Subcutaneous abdominal adipose tissue (tissue), 5 donors: Measurements from ENCODE around the gene CEP78.
A peak's percentile ranks its signal among the peaks of the same experiment; 100 is the strongest.

Source experiments
- H3K27ac ChIP-seq: one replicate; pipeline ENCODE4 v1.7.0; 2013; ENCODE audit warnings: low read depth, mild to moderate bottlenecking, inconsistent platforms, low read length, moderate library complexity
- H3K27me3 ChIP-seq, 5 donors: one replicate each; pipeline ENCODE4 v1.7.0; 2013; ENCODE audit warnings: low read length in 5 of 5, inconsistent platforms in 1 of 5; ENCODE audit not compliant: control insufficient read depth in 5 of 5, insufficient read depth in 4 of 5
- H3K36me3 ChIP-seq, 5 donors: one replicate each; pipeline ENCODE4 v1.7.0; 2013; ENCODE audit warnings: low read length in 5 of 5; ENCODE audit not compliant: control insufficient read depth in 5 of 5, insufficient read depth in 5 of 5
- H3K4me1 ChIP-seq, 5 donors: one replicate each; pipeline ENCODE4 v1.7.0; 2013; ENCODE audit warnings: low read length in 5 of 5, mild to moderate bottlenecking in 3 of 5, moderate library complexity in 1 of 5; ENCODE audit not compliant: control insufficient read depth in 5 of 5, insufficient read depth in 5 of 5
- H3K4me3 ChIP-seq, 5 donors: one replicate each; pipeline ENCODE4 v1.7.0; 2013; ENCODE audit warnings: low read length in 5 of 5, low read depth in 1 of 5
- H3K9ac ChIP-seq, 5 donors: one replicate each; pipeline ENCODE4 v1.7.0; 2013; ENCODE audit warnings: low read length in 5 of 5, mild to moderate bottlenecking in 4 of 5, moderate library complexity in 3 of 5
- H3K9me3 ChIP-seq, 5 donors: one replicate each; pipeline ENCODE4 v1.7.0; 2013; ENCODE audit warnings: low read length in 5 of 5; ENCODE audit not compliant: control insufficient read depth in 5 of 5
- donor health status: healthy.
- donor health status: healthy.
- donor health status: healthy.
- donor health status: healthy.
- donor health status: healthy.

CEP78 gene

DNA sequence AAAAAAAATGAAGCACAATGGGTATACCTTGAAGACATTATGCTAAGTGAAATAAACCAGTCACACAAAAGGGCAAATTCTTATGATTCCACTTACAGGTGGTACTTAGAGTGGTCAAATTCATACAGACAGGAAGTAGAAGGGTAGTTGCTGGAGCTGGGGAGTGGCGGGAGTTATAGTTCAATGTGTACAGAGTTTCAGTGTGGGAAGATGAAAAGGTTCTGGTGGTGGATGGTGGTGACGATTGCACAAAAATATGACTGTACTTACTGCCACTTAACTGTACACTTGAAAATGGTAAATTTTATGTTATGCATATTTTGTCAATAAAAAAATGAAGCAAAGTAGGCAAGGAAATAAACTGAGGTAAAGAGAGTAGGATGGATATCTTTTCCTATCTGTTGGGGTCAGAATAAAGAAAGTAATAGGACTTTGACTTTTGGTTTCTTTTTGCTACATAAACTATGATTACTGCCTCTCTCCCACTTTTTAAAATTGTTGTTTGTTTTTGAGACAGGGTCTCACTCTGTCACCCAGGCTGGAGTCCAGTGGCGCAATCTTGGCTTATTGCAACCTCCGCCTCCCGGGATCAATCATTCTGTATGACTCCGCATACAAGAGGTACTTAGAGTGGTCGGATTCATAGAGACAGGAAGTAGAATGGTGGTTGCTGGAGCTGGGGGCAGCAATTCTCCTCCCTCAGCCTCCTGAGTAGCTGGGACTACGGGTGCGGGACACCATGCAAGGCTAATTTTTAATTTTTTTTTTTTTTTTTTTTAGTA lies 57.0 kb downstream of the CEP78 start:
- Histone ChIP-seq H3K36me3 (no peaks in the 10 kb centered on the region), H3K27me3 (peaks cover 0 to 4% (median 0%) of the 10 kb centered on the region in 5 donors), H3K27ac (no peak overlapping the region), H3K4me3 (no peak overlapping the region), H3K9me3 (no peaks in the 10 kb centered on the region), H3K9ac (no peak overlapping the region), H3K4me1 (peaks cover 2 to 21% (median 19%) of the 10 kb centered on the region in 5 donors)

DNA sequence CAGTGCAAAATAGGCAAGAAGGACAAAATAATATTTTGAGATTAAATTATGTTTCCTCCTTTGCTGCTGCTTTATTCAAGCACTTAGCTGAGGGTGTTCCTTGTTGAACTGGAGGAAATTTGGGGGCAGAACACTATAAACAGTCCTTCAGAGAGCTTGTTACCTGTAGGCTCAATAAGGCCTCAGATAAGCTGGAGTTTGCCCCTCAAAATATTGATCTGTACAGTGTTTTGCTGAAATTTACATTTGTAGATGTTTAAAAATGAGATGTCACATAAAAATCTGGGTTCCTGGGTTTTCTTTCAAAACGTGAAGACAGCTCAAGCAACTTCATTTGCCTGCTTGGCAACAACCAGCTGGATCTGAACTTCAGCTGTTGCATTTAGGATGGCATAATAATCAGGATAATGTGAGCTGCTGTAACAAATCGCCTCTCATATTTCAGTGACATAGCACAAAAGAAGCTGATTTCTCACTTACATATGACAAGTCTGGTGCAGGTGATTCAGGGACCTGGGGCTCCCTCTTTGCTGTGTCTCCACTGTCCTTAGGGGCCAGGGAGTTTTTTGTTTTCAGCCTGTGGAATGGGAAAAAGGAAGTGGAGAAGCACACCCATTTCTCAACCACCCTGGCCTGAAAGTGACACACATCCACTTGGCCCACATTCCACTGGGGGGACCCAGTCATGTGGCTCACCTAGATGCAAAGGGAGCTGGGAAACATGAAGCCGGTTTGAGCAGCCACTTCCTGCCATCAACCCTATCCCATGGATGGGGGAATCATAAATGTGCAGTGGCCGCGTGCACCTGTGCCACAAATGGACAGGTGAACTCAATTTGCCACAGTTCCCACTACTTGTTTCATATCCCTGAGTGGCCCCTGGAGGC lies 58.7 kb downstream of the CEP78 start:
- H3K36me3 ChIP-seq, result no peaks in the 10 kb centered on the region
- H3K9ac ChIP-seq, result no peak overlapping the region
- H3K4me3 ChIP-seq, result no peak overlapping the region
- H3K4me1 ChIP-seq, result peaks cover 2 to 26% (median 24%) of the 10 kb centered on the region in 5 donors
- no peaks in the 10 kb centered on the region for H3K9me3 ChIP-seq
- peaks cover 0 to 7% (median 3%) of the 10 kb centered on the region in 5 donors for H3K27me3 ChIP-seq
- H3K27ac ChIP-seq, result no peak overlapping the region

DNA sequence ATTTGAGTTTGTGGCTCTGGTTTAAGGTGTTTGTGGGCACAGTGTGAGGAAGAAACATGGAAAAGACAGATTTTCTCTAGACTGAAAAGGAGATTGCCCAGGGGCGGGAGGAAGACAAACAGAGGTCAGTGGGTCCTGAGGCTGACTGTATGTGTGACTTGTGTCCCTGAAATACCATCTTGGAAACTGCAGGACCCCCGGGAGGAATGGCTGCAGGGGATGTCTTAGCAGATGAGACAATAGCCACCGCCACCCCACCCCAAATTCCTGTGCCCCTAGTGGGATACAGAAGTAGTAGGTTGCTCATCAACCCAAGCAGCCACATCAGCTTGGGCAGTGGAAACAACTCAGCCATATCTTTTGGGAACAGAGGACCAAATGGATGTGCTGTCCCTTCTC lies 59.3 kb downstream of the CEP78 start:
- H3K27ac ChIP-seq, result no peak overlapping the region
- H3K4me1 ChIP-seq, result peaks cover 2 to 26% (median 24%) of the 10 kb centered on the region in 5 donors
- H3K9ac ChIP-seq, result no peak overlapping the region
- H3K9me3 ChIP-seq, result no peaks in the 10 kb centered on the region
- no peak overlapping the region for H3K4me3 ChIP-seq
- H3K36me3 ChIP-seq, result no peaks in the 10 kb centered on the region
- H3K27me3 ChIP-seq, result peaks cover 0 to 10% (median 3%) of the 10 kb centered on the region in 5 donors

DNA sequence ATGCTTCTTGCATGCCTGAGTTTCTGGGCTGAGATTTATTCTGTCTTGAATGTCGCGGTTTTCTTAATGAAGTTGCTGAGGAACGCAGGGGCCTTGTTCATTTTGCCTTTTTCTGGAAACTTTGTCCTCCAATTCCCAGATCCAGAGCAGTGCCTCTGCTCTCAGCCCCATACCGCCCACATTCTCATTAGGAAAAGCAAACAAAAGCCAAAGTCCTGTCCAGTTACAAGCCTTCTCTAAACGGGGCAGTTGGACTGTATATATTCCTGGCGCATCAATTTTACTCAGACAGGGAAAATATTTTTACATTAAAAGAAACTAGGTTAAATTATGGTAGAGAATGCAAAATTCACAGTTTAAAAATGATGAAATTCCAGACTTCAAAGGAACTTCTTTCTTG lies 59.9 kb downstream of the CEP78 start:
- H3K4me3 ChIP-seq, result peak overlapping the region in 1 of 5 donors; percentile 71
- peaks cover 0 to 11% (median 3%) of the 10 kb centered on the region in 5 donors for H3K27me3 ChIP-seq
- H3K36me3 ChIP-seq, result no peaks in the 10 kb centered on the region
- no peak overlapping the region for H3K27ac ChIP-seq
- no peaks in the 10 kb centered on the region for H3K9me3 ChIP-seq
- H3K4me1 ChIP-seq, result peaks cover 2 to 26% (median 24%) of the 10 kb centered on the region in 5 donors
- H3K9ac ChIP-seq, result no peak overlapping the region

DNA sequence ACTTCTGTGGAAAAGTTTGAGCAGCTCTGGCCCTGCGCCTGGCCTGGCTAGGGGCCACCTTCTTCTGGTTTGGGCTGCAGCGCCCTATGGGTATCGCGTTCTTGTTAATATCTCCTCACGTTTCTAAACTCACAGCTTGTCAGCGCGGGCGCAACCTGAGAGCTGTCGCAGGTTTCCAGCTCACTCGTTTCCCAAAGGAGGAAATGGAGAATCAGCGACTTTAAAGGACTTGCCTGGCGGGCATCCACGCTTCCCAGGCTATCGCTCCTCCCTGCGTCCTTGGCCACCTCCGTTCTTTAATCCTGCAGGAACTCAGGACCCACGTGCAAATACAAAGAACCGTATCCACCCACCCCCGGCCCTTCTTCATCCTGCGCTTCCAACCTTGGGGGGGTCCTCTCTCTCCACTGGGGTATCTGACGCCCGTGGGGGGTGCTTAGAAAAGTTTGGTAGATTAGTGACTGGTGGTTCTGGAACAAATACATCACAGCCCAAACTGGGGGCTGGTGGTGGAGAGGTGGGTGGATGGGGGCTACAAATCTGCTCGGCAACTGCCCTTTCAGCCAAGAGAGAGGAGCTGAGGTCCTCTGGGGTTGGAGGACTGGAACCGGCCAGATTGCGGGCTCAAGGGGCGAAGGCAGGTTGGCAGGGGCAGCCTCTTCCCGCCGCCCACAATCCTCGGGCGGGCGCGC lies 60.5 kb downstream of the CEP78 start:
- no peak overlapping the region for H3K27ac ChIP-seq

DNA sequence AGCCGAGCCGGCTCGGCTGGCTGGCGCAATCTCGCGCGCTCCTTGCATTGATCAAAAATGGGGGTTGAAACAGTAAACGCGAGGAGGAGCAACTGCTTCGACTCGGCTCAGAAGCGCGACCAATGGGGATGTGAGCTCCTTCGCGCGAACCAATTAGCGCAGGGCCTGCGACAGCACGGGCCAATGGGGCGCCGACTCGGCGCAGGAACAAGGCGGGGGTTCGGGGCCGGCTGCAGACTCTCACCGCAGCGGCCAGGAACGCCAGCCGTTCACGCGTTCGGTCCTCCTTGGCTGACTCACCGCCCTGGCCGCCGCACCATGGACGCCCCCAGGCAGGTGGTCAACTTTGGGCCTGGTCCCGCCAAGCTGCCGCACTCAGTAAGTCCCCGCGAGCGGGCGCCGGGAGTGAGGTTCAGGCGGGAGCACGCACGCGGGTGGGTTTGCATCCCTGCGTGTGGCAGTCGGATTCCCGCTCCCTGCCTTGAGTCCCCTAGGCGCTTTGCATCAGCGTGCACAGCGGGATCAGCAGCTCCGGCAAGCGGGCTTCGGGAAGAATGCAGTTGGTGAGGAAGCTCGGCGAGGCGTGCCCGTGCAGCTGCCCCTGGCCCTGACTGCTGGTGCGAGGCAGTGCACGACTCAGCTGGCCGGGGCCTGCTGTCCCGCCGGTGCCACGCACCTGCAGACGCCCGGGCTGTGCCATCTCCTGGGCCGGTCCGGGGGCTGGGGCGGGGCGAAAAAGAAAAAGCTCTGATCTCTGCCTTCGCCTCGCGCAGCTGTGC lies 61.2 kb downstream of the CEP78 start, which contains the start of gene PSAT1:
Gene PSAT1 (plus strand): TSS at position 233 of the 779 bp plus-strand sequence. CDS start 86 bp downstream, at position 319.
- H3K36me3 ChIP-seq, result no peaks in the 10 kb centered on the region
- H3K4me3 ChIP-seq, result peak within 1 kb of the TSS; percentile 53 to 76 (median 71)
- no peaks in the 10 kb centered on the region for H3K9me3 ChIP-seq
- H3K4me1 ChIP-seq, result peaks cover 2 to 26% (median 24%) of the 10 kb centered on the region in 5 donors
- H3K27me3 ChIP-seq, result peaks cover 0 to 11% (median 3%) of the 10 kb centered on the region in 5 donors
- H3K27ac ChIP-seq, result peak within 1 kb of the TSS; percentile 41
- H3K9ac ChIP-seq, result peak within 1 kb of the TSS in 3 of 5 donors; percentile 23 to 59 (median 45)

More for the DNA sequence above, 60.5 kb downstream of the CEP78 start:
- peaks cover 0 to 11% (median 3%) of the 10 kb centered on the region in 5 donors for H3K27me3 ChIP-seq
- peak overlapping the region in 2 of 5 donors; percentile 23 to 59 for H3K9ac ChIP-seq
- H3K4me1 ChIP-seq, result peaks cover 2 to 26% (median 24%) of the 10 kb centered on the region in 5 donors
- no peaks in the 10 kb centered on the region for H3K36me3 ChIP-seq
- no peaks in the 10 kb centered on the region for H3K9me3 ChIP-seq
- H3K4me3 ChIP-seq, result peak overlapping the region; percentile 53 to 76 (median 71)

DNA sequence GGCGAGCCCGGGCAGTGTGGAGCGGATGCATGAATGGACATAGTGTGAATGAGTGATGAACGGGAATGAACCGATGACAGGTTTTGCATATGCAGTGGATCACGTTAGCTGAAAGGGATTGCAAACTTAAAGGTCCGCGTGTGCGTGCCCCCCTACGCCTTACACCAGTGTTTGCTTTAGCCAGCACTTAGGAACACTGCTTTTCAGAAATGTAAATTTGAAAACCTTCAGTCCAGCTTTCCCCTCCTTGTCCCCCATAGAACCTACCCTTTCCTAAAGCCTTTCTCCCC lies 61.7 kb downstream of the CEP78 start:
- H3K9ac ChIP-seq, result peak overlapping the region in 1 of 5 donors; percentile 45
- H3K27ac ChIP-seq, result peak overlapping the region; percentile 41
- H3K4me3 ChIP-seq, result peak overlapping the region; percentile 53 to 74 (median 71)
- no peaks in the 10 kb centered on the region for H3K36me3 ChIP-seq
- H3K27me3 ChIP-seq, result peaks cover 0 to 11% (median 3%) of the 10 kb centered on the region in 5 donors
- H3K9me3 ChIP-seq, result no peaks in the 10 kb centered on the region
- H3K4me1 ChIP-seq, result peaks cover 2 to 26% (median 24%) of the 10 kb centered on the region in 5 donors

DNA sequence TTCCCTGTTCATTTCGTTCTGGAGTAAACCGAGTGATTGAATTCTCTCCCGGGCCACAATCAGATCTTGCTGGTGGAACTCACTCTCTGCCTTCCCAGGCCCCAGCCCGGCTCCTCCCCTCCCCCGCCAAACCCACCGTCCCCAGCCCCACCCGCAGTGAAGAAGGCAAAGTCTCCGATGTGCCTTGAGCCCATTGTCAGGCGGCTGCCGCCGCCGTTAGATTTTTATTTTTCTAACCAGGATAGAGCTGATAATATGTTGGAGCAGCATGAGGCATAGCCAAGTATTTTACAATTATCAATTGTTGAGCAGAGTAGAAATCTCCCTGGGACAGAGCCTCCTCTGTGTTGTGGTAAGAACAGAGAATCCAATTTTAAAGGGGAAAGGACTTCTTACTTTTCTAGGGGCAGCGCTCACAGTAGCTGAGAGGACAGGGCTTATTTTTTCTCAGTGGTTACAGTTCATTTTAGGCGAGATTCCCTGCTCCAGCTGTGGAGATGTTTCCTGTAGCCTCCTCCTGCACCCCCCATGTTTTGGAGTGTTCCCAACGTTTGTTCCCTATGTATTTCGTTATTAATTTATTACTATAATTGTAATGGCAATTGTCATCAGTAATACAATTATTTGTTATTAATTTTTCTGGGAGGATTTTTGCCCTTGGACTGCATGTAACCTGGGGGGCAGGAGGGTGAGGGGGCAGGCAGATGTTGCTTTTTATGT lies 62.3 kb downstream of the CEP78 start:
- no peaks in the 10 kb centered on the region for H3K36me3 ChIP-seq
- peak overlapping the region in 4 of 5 donors; percentile 66 to 74 (median 71) for H3K4me3 ChIP-seq
- no peaks in the 10 kb centered on the region for H3K9me3 ChIP-seq
- H3K9ac ChIP-seq, result no peak overlapping the region
- no peak overlapping the region for H3K27ac ChIP-seq
- peaks cover 2 to 26% (median 24%) of the 10 kb centered on the region in 5 donors for H3K4me1 ChIP-seq
- peaks cover 0 to 11% (median 3%) of the 10 kb centered on the region in 5 donors for H3K27me3 ChIP-seq
